Measurements from ENCODE around the gene PANK4.

PANK4 gene

DNA sequence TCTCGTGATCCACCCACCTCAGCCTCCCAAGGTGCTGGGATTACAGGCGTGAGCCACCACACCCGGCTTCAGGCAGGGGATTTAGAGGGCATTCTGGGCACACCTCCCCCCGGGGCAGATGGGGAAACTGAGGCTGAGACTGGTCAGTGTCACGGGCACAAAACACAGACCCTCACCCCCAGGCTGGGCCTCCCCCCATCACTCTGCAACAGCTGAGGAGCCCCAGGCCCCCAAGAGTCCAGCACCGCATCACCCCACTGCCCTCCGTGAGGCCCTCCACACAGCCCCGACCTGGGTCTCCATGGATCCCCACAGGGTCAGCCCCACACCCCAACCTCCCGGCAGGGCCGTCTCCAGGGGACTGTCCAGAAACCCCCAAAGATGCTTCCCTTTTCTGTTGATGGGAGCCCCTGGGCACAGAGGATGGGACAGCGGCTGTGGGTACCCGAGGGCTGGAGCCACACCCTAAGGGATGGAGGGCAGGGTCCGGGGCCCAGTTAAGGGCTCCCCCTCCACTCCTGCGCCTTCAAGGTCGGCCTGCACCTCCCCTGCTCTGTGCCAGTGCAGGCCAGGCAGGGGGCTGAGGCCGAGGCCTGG is 40.8 kb upstream of the PANK4 start:
- Histone ChIP-seq H3K79me2 (ENCODE audit: insufficient read depth, low read length) (no peaks in the 10 kb centered on the region), H4K20me1 (ENCODE audit: low read depth, low read length) (no peaks in the 10 kb centered on the region), H3K9me2 (replicated peaks; ENCODE audit: insufficient read depth, low read length) (no peaks in the 10 kb centered on the region), H3K4me2 (ENCODE audit: low read depth, low read length, poor library complexity, severe bottlenecking) (no peak overlapping the region), H3K9ac (ENCODE audit: low read length) (no peak overlapping the region), H3F3A (ENCODE audit: insufficient read depth) (no peaks in the 10 kb centered on the region), H3K9me3 (ENCODE audit: insufficient read depth, low read length) (no peaks in the 10 kb centered on the region), H3K27me3 (ENCODE audit: low read length) (no peaks in the 10 kb centered on the region), H3K4me3 (ENCODE audit: insufficient read depth, low read length, poor library complexity, severe bottlenecking) (no peak overlapping the region), H2AFZ (ENCODE audit: low read depth, low read length, severe bottlenecking) (no peak overlapping the region), H3K27ac (ENCODE audit: low read depth, low read length) (no peak overlapping the region), H3K36me3 (ENCODE audit: low read length) (no peaks in the 10 kb centered on the region)
- TF ChIP-seq, protein P1, sequence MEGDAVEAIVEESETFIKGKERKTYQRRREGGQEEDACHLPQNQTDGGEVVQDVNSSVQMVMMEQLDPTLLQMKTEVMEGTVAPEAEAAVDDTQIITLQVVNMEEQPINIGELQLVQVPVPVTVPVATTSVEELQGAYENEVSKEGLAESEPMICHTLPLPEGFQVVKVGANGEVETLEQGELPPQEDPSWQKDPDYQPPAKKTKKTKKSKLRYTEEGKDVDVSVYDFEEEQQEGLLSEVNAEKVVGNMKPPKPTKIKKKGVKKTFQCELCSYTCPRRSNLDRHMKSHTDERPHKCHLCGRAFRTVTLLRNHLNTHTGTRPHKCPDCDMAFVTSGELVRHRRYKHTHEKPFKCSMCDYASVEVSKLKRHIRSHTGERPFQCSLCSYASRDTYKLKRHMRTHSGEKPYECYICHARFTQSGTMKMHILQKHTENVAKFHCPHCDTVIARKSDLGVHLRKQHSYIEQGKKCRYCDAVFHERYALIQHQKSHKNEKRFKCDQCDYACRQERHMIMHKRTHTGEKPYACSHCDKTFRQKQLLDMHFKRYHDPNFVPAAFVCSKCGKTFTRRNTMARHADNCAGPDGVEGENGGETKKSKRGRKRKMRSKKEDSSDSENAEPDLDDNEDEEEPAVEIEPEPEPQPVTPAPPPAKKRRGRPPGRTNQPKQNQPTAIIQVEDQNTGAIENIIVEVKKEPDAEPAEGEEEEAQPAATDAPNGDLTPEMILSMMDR (IDR thresholded peaks at IDR 0.05; ENCODE audit: insufficient read depth, low read length, poor library complexity, severe bottlenecking) = no peak
- no peak for TF ChIP-seq EZH2phosphoT487 (conservative IDR thresholded peaks at IDR 0.05; ENCODE audit: low read length)

GRCh38 chr1:2566101-2567045 is 40.0 kb upstream of the PANK4 start:
- H2AFZ ChIP-seq (ENCODE audit: low read depth, low read length, severe bottlenecking) = no peak overlapping the region
- H4K20me1 ChIP-seq (ENCODE audit: low read depth, low read length) = no peaks in the 10 kb centered on the region
- H3K4me2 ChIP-seq (ENCODE audit: low read depth, low read length, poor library complexity, severe bottlenecking) = no peak overlapping the region
- H3K27ac ChIP-seq (ENCODE audit: low read depth, low read length) = no peak overlapping the region
- no peaks in the 10 kb centered on the region for H3K9me3 ChIP-seq (ENCODE audit: insufficient read depth, low read length)
- no peaks in the 10 kb centered on the region for H3K79me2 ChIP-seq (ENCODE audit: insufficient read depth, low read length)
- no peak overlapping the region for H3K4me3 ChIP-seq (ENCODE audit: insufficient read depth, low read length, poor library complexity, severe bottlenecking)
- H3K27me3 ChIP-seq (ENCODE audit: low read length) = no peaks in the 10 kb centered on the region
- no peak overlapping the region for H3K9ac ChIP-seq (ENCODE audit: low read length)
- TF ChIP-seq, protein P1 (IDR thresholded peaks at IDR 0.05; ENCODE audit: insufficient read depth, low read length, poor library complexity, severe bottlenecking) = no peak
- no peak for TF ChIP-seq EZH2phosphoT487 (conservative IDR thresholded peaks at IDR 0.05; ENCODE audit: low read length)
- H3K36me3 ChIP-seq (ENCODE audit: low read length) = no peaks in the 10 kb centered on the region
- H3F3A ChIP-seq (ENCODE audit: insufficient read depth) = no peaks in the 10 kb centered on the region
- H3K9me2 ChIP-seq (replicated peaks; ENCODE audit: insufficient read depth, low read length) = no peaks in the 10 kb centered on the region

DNA sequence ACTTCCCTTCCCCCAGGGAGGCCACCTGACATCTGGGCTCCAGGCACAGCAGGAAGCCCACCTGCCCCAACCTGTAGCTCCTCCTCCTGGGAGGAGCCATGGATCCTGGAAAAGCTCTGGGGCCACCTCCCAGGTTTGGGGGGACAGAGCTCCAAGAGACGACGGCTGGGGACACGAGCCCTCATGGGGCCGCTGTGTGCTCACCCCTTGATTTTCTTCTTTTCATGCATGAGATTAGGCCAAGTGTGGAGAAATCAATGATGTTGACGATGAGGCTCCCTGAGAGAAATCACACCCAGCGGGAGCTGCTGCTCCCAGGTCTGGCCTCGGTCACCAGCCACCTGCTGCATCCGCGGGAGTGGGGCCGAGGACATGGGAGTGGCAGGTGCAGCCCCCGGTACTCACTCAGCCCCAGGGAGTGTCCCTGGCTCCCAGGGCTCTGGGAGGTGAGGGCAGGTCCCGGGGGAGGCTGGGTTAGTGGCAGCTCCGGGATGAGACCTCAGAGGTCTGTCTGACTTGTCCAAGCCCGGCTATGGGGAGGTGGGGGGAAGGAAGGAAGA is 38.5 kb upstream of the PANK4 start:
- H3K9ac ChIP-seq (ENCODE audit: low read length) = no peak overlapping the region
- H4K20me1 ChIP-seq (ENCODE audit: low read depth, low read length) = no peaks in the 10 kb centered on the region
- H3K4me3 ChIP-seq (ENCODE audit: insufficient read depth, low read length, poor library complexity, severe bottlenecking) = no peak overlapping the region
- H2AFZ ChIP-seq (ENCODE audit: low read depth, low read length, severe bottlenecking) = no peak overlapping the region
- no peak overlapping the region for H3K4me2 ChIP-seq (ENCODE audit: low read depth, low read length, poor library complexity, severe bottlenecking)
- no peak for TF ChIP-seq EZH2phosphoT487 (conservative IDR thresholded peaks at IDR 0.05; ENCODE audit: low read length)
- TF ChIP-seq, protein P1 (IDR thresholded peaks at IDR 0.05; ENCODE audit: insufficient read depth, low read length, poor library complexity, severe bottlenecking) = no peak
- H3K27me3 ChIP-seq (ENCODE audit: low read length) = no peaks in the 10 kb centered on the region
- H3K79me2 ChIP-seq (ENCODE audit: insufficient read depth, low read length) = no peaks in the 10 kb centered on the region
- no peaks in the 10 kb centered on the region for H3K9me2 ChIP-seq (replicated peaks; ENCODE audit: insufficient read depth, low read length)
- no peaks in the 10 kb centered on the region for H3K36me3 ChIP-seq (ENCODE audit: low read length)
- no peak overlapping the region for H3K27ac ChIP-seq (ENCODE audit: low read depth, low read length)
- H3F3A ChIP-seq (ENCODE audit: insufficient read depth) = no peaks in the 10 kb centered on the region
- H3K9me3 ChIP-seq (ENCODE audit: insufficient read depth, low read length) = no peaks in the 10 kb centered on the region
